Measurements from ENCODE around the gene TMEM232. TPM values are rescaled to one million over a fixed set of nuclear protein-coding genes. Genes with fewer than 3 reads are reported as not detected.

TMEM232 gene
- total and polyA plus RNA-seq, 8 donors: 2.4 to 8.4 (median 5.2) TPM

GRCh38 chr5:110477911-110478310, 248.6 kb downstream of the TMEM232 start:
- peaks cover 0 to 8% of the 10 kb centered on the region in 2 donors for H3K9me3 ChIP-seq
- no peak overlapping the region for H3K27ac ChIP-seq
- intact Hi-C loops (cut with DNase I): no loop called here
- TF ChIP-seq, protein P1, sequence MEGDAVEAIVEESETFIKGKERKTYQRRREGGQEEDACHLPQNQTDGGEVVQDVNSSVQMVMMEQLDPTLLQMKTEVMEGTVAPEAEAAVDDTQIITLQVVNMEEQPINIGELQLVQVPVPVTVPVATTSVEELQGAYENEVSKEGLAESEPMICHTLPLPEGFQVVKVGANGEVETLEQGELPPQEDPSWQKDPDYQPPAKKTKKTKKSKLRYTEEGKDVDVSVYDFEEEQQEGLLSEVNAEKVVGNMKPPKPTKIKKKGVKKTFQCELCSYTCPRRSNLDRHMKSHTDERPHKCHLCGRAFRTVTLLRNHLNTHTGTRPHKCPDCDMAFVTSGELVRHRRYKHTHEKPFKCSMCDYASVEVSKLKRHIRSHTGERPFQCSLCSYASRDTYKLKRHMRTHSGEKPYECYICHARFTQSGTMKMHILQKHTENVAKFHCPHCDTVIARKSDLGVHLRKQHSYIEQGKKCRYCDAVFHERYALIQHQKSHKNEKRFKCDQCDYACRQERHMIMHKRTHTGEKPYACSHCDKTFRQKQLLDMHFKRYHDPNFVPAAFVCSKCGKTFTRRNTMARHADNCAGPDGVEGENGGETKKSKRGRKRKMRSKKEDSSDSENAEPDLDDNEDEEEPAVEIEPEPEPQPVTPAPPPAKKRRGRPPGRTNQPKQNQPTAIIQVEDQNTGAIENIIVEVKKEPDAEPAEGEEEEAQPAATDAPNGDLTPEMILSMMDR (IDR thresholded peaks at IDR 0.05): no peak
- H3K4me3 ChIP-seq: no peak overlapping the region
- DNase-seq (no peak), ATAC-seq (no peak)
- H3K4me1 ChIP-seq: no peaks in the 10 kb centered on the region
- H3K36me3 ChIP-seq: no peaks in the 10 kb centered on the region
- no peaks in the 10 kb centered on the region for H3K27me3 ChIP-seq

GRCh38 chr5:110476164-110476563, 250.3 kb downstream of the TMEM232 start:
- H3K4me1 ChIP-seq: no peaks in the 10 kb centered on the region
- no peaks in the 10 kb centered on the region for H3K36me3 ChIP-seq
- no peak overlapping the region for H3K4me3 ChIP-seq
- intact Hi-C loops (cut with DNase I): no loop called here
- ATAC-seq (no peak), DNase-seq (no peak)
- TF ChIP-seq, protein P1 (IDR thresholded peaks at IDR 0.05): no peak
- no peaks in the 10 kb centered on the region for H3K27me3 ChIP-seq
- H3K9me3 ChIP-seq: peaks cover 0 to 18% of the 10 kb centered on the region in 2 donors
- H3K27ac ChIP-seq: no peak overlapping the region

GRCh38 chr5:110475529-110475928, 250.9 kb downstream of the TMEM232 start:
- ATAC-seq: no peak
- Histone ChIP-seq H3K27ac (no peak overlapping the region), H3K9me3 (peaks cover 0 to 24% of the 10 kb centered on the region in 2 donors), H3K27me3 (no peaks in the 10 kb centered on the region), H3K4me3 (no peak overlapping the region), H3K36me3 (no peaks in the 10 kb centered on the region), H3K4me1 (no peaks in the 10 kb centered on the region)
- peak in 1 of 4 donors; percentile 2 for DNase-seq
- TF ChIP-seq, protein P1 (IDR thresholded peaks at IDR 0.05): no peak
- intact Hi-C loops (cut with DNase I): no loop called here

DNA sequence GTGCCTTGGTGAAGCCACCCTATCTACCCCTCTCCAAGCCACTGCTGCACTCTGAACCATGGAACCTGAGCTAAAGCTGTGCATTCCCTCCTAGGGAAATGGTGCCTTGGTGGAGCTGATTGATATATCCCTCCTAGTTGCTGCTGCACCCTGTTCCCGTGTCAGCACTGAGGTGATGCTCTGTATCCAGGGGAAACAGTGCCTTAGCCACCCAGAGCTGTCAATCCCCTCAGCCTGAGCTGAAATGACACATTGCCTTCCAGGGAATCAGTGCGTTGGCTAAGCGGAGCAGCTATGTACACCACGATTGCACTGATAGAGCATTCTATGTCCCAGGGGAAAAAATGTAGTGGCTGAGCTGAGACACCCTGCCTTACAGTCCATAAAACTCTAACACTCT, 257.0 kb downstream of the TMEM232 start:
- Histone ChIP-seq H3K4me1 (no peaks in the 10 kb centered on the region), H3K36me3 (no peaks in the 10 kb centered on the region), H3K27me3 (no peaks in the 10 kb centered on the region), H3K9me3 (peaks cover 0 to 36% of the 10 kb centered on the region in 2 donors), H3K4me3 (no peak overlapping the region), H3K27ac (no peak overlapping the region)
- TF ChIP-seq, protein P1 (IDR thresholded peaks at IDR 0.05): no peak
- intact Hi-C loops (cut with DNase I): no loop called here
- ATAC-seq (no peak), DNase-seq (no peak)

- intact Hi-C loops (cut with DNase I): no loop called here
These were observed 263.4 kb downstream of the TMEM232 start for GRCh38 chr5:110463106-110463505.

More at GRCh38 chr5:110463106-110463505, 263.4 kb downstream of the TMEM232 start:
- H3K4me1 ChIP-seq: no peaks in the 10 kb centered on the region
- H3K27ac ChIP-seq: no peak overlapping the region
- H3K9me3 ChIP-seq: no peaks in the 10 kb centered on the region
- H3K36me3 ChIP-seq: no peaks in the 10 kb centered on the region
- no peak for ATAC-seq
- no peaks in the 10 kb centered on the region for H3K27me3 ChIP-seq
- TF ChIP-seq, protein P1 (IDR thresholded peaks at IDR 0.05): no peak
- no peak for DNase-seq
- H3K4me3 ChIP-seq: no peak overlapping the region

Data from left lung (tissue), 10 donors.